ENCODE measurements around the gene FLCN.
"Not testable (repeated sequence)": the region's sequence is repeated elsewhere in the genome, so short reads cannot be mapped to it uniquely, and the experiment has no call there.

The FLCN gene

GRCh38 chr17:17206124-17206912 is 30.6 kb downstream of the FLCN start, which contains the start of gene PLD6:
PLD6 (minus strand) TSS chr17:17206333; CDS start chr17:17206286, 47 bp downstream.
- FAIRE-seq: no peak

- FAIRE-seq: no peak
These were observed 31.4 kb downstream of the FLCN start for GRCh38 chr17:17205368-17206123.

GRCh38 chr17:17204635-17205231 is 32.2 kb downstream of the FLCN start:
- no peak for FAIRE-seq

GRCh38 chr17:17204041-17204591 is 32.9 kb downstream of the FLCN start:
- FAIRE-seq: no peak

- FAIRE-seq: no peak
These were observed 33.7 kb downstream of the FLCN start for GRCh38 chr17:17203173-17203730.

- no peak for FAIRE-seq
These were observed 35.1 kb downstream of the FLCN start for GRCh38 chr17:17201907-17202306.

GRCh38 chr17:17201271-17201670 is 35.7 kb downstream of the FLCN start:
- no peak for FAIRE-seq

GRCh38 chr17:17200831-17201230 is 36.1 kb downstream of the FLCN start:
- FAIRE-seq: no peak

- no peak for FAIRE-seq
These were observed 36.7 kb downstream of the FLCN start for GRCh38 chr17:17200311-17200710.

- no peak for FAIRE-seq
These were observed 38.7 kb downstream of the FLCN start for GRCh38 chr17:17198281-17198680.

- no peak for FAIRE-seq
These were observed 40.2 kb downstream of the FLCN start for GRCh38 chr17:17196776-17197175.

- FAIRE-seq: not testable (repeated sequence)
These were observed 41.5 kb downstream of the FLCN start for GRCh38 chr17:17195466-17195865.

GRCh38 chr17:17191961-17192381 is 45.0 kb downstream of the FLCN start:
- no peak for FAIRE-seq

GRCh38 chr17:17191346-17191792 is 45.6 kb downstream of the FLCN start:
- no peak for FAIRE-seq

- FAIRE-seq: no peak
These were observed 46.8 kb downstream of the FLCN start for GRCh38 chr17:17190188-17190587.

- no peak for FAIRE-seq
These were observed 47.4 kb downstream of the FLCN start for GRCh38 chr17:17189559-17189958.

GRCh38 chr17:17188586-17188985 is 48.4 kb downstream of the FLCN start:
- FAIRE-seq: no peak

GRCh38 chr17:17186551-17187505 is 50.1 kb downstream of the FLCN start:
- FAIRE-seq: no peak

- FAIRE-seq: no peak
These were observed 50.9 kb downstream of the FLCN start for GRCh38 chr17:17186051-17186450.

GRCh38 chr17:17184985-17185757 is 51.8 kb downstream of the FLCN start:
- FAIRE-seq: not testable (repeated sequence)

GRCh38 chr17:17183744-17184143 is 53.2 kb downstream of the FLCN start:
- FAIRE-seq: no peak
